Sigmoid colon (tissue), 4 donors: Measurements from ENCODE around the gene ANKMY1.
"Not testable (repeated sequence)": the region's sequence is repeated elsewhere in the genome, so short reads cannot be mapped to it uniquely, and the experiment has no call there.

Source experiments
- CTCF ChIP-seq, 4 experiments: fragments of 450-650 bp in 3 of 4; fragments of 200-600 bp in 1 of 4; IDR thresholded peaks; one replicate each; pipeline ENCODE4 v1.5.1; 2016 to 2019; ENCODE audit warnings: antibody characterized with exemption in 4 of 4, mild to moderate bottlenecking in 3 of 4, moderate library complexity in 2 of 4
- POLR2A ChIP-seq, 2 donors: fragments of 450-650 bp; IDR thresholded peaks; one replicate each; pipeline ENCODE4 v1.6.1; 2016; ENCODE audit warnings: antibody characterized with exemption in 2 of 2, mild to moderate bottlenecking in 2 of 2, moderate library complexity in 2 of 2
- POLR2AphosphoS5 ChIP-seq, 4 donors: sonication (generic); formaldehyde crosslinking; IDR thresholded peaks; one replicate each; pipeline ENCODE4 v1.6.1; 2017; ENCODE audit warnings: antibody characterized with exemption in 4 of 4

GRCh38 chr2:240497082-240497481, 60.7 kb downstream of the ANKMY1 start:
- TF ChIP-seq POLR2A, CTCF, POLR2AphosphoS5 (IDR thresholded peaks at IDR 0.05): not testable (repeated sequence)
